HEK293 (cell line): ENCODE results near the gene LRRK1.
A peak's percentile ranks its signal among the peaks of the same experiment; 100 is the strongest.

Experiments
- CTCF ChIA-PET: fragments of 350-600 bp; formaldehyde crosslinking; extraction: SDS; loops from one replicate; lab custom pipeline; 2021; ENCODE audit warnings: antibody characterized with exemption; lab: Yijun Ruan, JAX
- POLR2A ChIA-PET: fragments of 300-600 bp; formaldehyde crosslinking; extraction: SDS; loops from one replicate; lab custom pipeline; 2020; ENCODE audit warnings: antibody characterized with exemption, inconsistent platforms; lab: Yijun Ruan, JAX
- H3K27ac ChIP-seq: fragments of 200-500 bp; sonication (Bioruptor generic); 2 replicates; pipeline ENCODE4 v1.5.1; 2014; ENCODE audit warnings: low read depth, low read length, control low read depth, inconsistent platforms; ENCODE audit errors: extremely low read depth
- H3K36me3 ChIP-seq, 2 experiments: fragments of 200-500 bp in 1 of 2; sonication (Bioruptor generic) in 1 of 2; 1 replicate in 1 of 2; 2 replicates in 1 of 2; pipeline ENCODE4 v1.5.1; 2014 to 2017; ENCODE audit warnings: inconsistent platforms in 2 of 2, low read length in 2 of 2; ENCODE audit not compliant: control insufficient read depth in 2 of 2, insufficient read depth in 1 of 2
- H3K4me1 ChIP-seq: fragments of 200-500 bp; sonication (Bioruptor generic); 2 replicates; pipeline ENCODE4 v1.5.1; 2014; ENCODE audit warnings: mild to moderate bottlenecking, low read length, inconsistent platforms; ENCODE audit not compliant: control insufficient read depth, insufficient read depth
- H3K4me3 ChIP-seq: 2 replicates; pipeline ENCODE4 v1.5.1; 2011; ENCODE audit warnings: low read depth, mild to moderate bottlenecking, control low read depth, low read length, moderate library complexity
- H3K9me3 ChIP-seq: fragments of 200-500 bp; sonication (Bioruptor generic); 2 replicates; pipeline ENCODE4 v1.5.1; 2014; ENCODE audit warnings: low read depth, low read length, inconsistent platforms; ENCODE audit not compliant: control insufficient read depth, insufficient read depth
- HOXA7 ChIP-seq: sonication (generic); formaldehyde crosslinking; IDR thresholded peaks from 2 replicates; pipeline ENCODE4 v1.8.1; 2022; ENCODE audit warnings: missing genetic modification reagents, borderline replicate concordance
- SCRT1 ChIP-seq: fragments of 450-650 bp; formaldehyde crosslinking; IDR thresholded peaks from 2 replicates; pipeline ENCODE4 v1.5.1; 2016; ENCODE audit warnings: missing biosample characterization, missing genetic modification characterization, borderline replicate concordance
- SCRT2 ChIP-seq: fragments of 450-650 bp; formaldehyde crosslinking; IDR thresholded peaks from 2 replicates; pipeline ENCODE4 v1.5.1; 2016; ENCODE audit warnings: missing biosample characterization, missing genetic modification characterization
- SETDB1 ChIP-seq: IDR thresholded peaks from one replicate; pipeline ENCODE4 v1.6.1; 2017; ENCODE audit warnings: mild to moderate bottlenecking, low read length, moderate library complexity, mixed read lengths; ENCODE audit not compliant: insufficient read length
- YY1 ChIP-seq: fragments of 450-650 bp; formaldehyde crosslinking; IDR thresholded peaks from 2 replicates; pipeline ENCODE4 v1.5.1; 2018; ENCODE audit warnings: missing biosample characterization, missing genetic modification characterization
- ZBTB20 ChIP-seq: fragments of 450-650 bp; formaldehyde crosslinking; IDR thresholded peaks from 2 replicates; pipeline ENCODE4 v1.5.1; 2016; ENCODE audit warnings: missing biosample characterization, missing genetic modification characterization
- ZBTB8A ChIP-seq: fragments of 450-650 bp; formaldehyde crosslinking; IDR thresholded peaks from 2 replicates; pipeline ENCODE4 v1.5.1; 2016; ENCODE audit warnings: missing biosample characterization, missing genetic modification characterization
- ZEB2 ChIP-seq: fragments of 450-650 bp; formaldehyde crosslinking; IDR thresholded peaks from 2 replicates; pipeline ENCODE4 v1.5.1; 2016; ENCODE audit warnings: missing biosample characterization, missing genetic modification characterization
- ZFP3 ChIP-seq: fragments of 450-650 bp; formaldehyde crosslinking; IDR thresholded peaks from 2 replicates; pipeline ENCODE4 v1.5.1; 2016; ENCODE audit warnings: low read depth, missing biosample characterization, missing genetic modification characterization
- ZNF157 ChIP-seq: fragments of 450-650 bp; formaldehyde crosslinking; IDR thresholded peaks from 2 replicates; pipeline ENCODE4 v1.5.1; 2016; ENCODE audit warnings: missing biosample characterization, missing genetic modification characterization
- ZNF16 ChIP-seq: fragments of 450-650 bp; formaldehyde crosslinking; IDR thresholded peaks from 2 replicates; pipeline ENCODE4 v1.5.1; 2016; ENCODE audit warnings: low read depth, missing biosample characterization, missing genetic modification characterization
- ZNF221 ChIP-seq: fragments of 450-650 bp; formaldehyde crosslinking; IDR thresholded peaks from 2 replicates; pipeline ENCODE4 v1.5.1; 2017; ENCODE audit warnings: missing biosample characterization, missing genetic modification characterization, borderline replicate concordance
- ZNF510 ChIP-seq: fragments of 450-650 bp; formaldehyde crosslinking; IDR thresholded peaks from 2 replicates; pipeline ENCODE4 v1.5.1; 2018; ENCODE audit warnings: mild to moderate bottlenecking, missing genetic modification characterization, missing biosample characterization; ENCODE audit not compliant: insufficient replicate concordance
- ZNF610 ChIP-seq: fragments of 450-650 bp; formaldehyde crosslinking; IDR thresholded peaks from 2 replicates; pipeline ENCODE4 v1.5.1; 2016; ENCODE audit warnings: missing biosample characterization, missing genetic modification characterization, borderline replicate concordance
- ZNF76 ChIP-seq: fragments of 450-650 bp; formaldehyde crosslinking; IDR thresholded peaks from 2 replicates; pipeline ENCODE4; 2016; ENCODE audit warnings: low read depth, missing biosample characterization, missing genetic modification characterization, borderline replicate concordance
- ZNF768 ChIP-seq: fragments of 450-650 bp; formaldehyde crosslinking; IDR thresholded peaks from 2 replicates; pipeline ENCODE4 v1.5.1; 2018; ENCODE audit warnings: missing biosample characterization, mild to moderate bottlenecking, missing genetic modification characterization
- ZSCAN23 ChIP-seq: fragments of 450-650 bp; formaldehyde crosslinking; IDR thresholded peaks from 2 replicates; pipeline ENCODE4 v1.5.1; 2016; ENCODE audit warnings: missing biosample characterization, missing genetic modification characterization
- TF ChIP-seq, protein P1 (sequence below): sonication (generic); formaldehyde crosslinking; IDR thresholded peaks from 2 replicates; pipeline ENCODE4 v1.8.1; 2022; ENCODE audit warnings: mild to moderate bottlenecking, moderate library complexity, missing genetic modification reagents
- TF ChIP-seq, protein P2 (sequence below): fragments of 450-650 bp; formaldehyde crosslinking; IDR thresholded peaks from 2 replicates; pipeline ENCODE4 v1.5.1; 2016; ENCODE audit warnings: missing biosample characterization, missing genetic modification characterization
- TF ChIP-seq, protein P3 (sequence below): fragments of 450-650 bp; formaldehyde crosslinking; optimal IDR thresholded peaks from 2 replicates; pipeline ENCODE3; 2016; ENCODE audit warnings: missing biosample characterization, mild to moderate bottlenecking, missing genetic modification characterization
- TF ChIP-seq, protein P4 (sequence below): fragments of 450-650 bp; formaldehyde crosslinking; IDR thresholded peaks from 2 replicates; pipeline ENCODE4; 2016; ENCODE audit warnings: missing biosample characterization, missing genetic modification characterization

Gene LRRK1

DNA sequence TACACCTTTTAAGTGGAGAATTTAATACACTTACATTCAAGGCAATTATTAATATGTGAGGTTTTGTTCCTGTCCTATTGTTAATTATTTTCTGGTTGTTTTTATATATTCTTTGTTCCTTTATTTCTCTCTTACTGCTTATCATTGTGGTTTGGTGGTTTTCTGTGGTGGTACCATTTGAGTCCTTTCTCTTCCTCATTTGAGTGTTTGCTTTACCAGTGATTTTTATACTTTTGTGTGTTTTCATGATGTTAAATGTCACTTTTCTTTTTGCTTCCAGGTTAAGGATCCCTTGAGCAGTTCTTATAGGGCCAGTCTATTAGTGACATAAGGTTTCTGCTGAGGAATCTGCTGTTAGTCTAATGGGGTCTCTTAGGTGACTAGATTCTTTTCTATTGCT, 116.5 kb downstream of the LRRK1 start (continued):
- TF ChIP-seq, protein P1, sequence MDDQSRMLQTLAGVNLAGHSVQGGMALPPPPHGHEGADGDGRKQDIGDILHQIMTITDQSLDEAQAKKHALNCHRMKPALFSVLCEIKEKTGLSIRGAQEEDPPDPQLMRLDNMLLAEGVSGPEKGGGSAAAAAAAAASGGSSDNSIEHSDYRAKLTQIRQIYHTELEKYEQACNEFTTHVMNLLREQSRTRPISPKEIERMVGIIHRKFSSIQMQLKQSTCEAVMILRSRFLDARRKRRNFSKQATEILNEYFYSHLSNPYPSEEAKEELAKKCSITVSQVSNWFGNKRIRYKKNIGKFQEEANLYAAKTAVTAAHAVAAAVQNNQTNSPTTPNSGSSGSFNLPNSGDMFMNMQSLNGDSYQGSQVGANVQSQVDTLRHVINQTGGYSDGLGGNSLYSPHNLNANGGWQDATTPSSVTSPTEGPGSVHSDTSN = no peak
- TF ChIP-seq ZFP3 (tag by site-specific recombination) = no peak
- no peak for TF ChIP-seq ZNF610 (tag by site-specific recombination)

DNA sequence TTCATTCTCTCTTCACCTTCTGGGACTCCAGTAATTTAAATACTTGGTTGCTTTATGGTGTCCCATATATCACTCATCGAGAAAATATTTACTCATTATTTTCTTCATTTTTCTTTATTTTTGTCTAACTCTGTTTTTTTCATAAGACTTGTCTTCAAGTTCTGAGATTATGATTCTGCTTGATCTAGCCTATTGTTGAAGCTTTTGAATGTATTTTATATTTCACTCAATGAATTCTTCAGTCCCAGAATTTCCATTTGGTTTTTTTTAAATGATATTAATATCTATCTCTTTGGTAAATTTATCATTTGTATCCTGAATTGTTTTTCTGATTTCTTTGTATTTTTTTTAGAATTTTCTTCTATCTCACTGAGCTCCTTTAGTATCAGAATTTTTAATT, 117.0 kb downstream of the LRRK1 start:
- no peaks in the 10 kb centered on the region for H3K36me3 ChIP-seq
- ChIA-PET POLR2A (no interaction called here), CTCF (interaction anchor here (0.7 kb wide), 1 partner anchor 200 kb away, joined by 4 read pairs; no protein-coding TSS in a partner anchor)
- H3K9me3 ChIP-seq = no peaks in the 10 kb centered on the region
- H3K27ac ChIP-seq = no peak overlapping the region
- no peak overlapping the region for H3K4me3 ChIP-seq
- TF ChIP-seq SETDB1 (peak; percentile 72), ZEB2 (tag by site-specific recombination) (no peak)
- no peaks in the 10 kb centered on the region for H3K4me1 ChIP-seq

DNA sequence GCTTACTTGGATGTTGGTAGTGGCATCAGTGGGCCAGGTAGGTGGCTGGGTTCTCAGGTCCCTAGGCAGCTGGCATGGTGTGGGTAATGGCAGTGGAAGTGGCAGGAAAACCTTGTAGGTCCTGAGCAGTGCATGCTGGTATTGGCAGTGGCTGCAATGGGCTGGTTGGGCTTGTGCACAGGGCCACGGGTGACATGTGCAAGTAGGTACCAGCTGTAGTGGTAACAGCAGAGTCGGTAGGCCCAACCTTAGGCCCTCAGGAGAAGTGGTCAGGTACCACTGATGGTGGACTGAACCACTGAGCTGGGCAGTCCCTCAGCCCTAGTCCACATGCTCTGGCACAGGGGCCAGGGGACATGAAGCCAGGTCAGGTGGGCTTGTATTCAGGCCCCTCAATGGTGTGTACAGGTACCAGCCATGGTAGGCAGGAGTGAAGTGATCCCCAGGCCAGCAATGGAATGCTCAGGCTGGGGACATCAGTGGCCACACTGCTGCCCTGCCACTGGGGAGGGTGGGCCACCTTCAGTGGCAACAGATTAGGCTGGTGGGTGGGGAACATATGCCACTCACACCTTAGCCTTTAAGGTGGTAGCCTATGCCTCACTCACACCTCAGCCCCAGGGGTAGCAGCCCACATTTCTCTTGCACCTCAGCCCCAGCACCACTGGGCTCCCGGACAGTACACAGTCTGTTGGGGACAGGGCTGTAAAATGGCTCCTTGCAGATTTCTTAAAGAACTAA, 118.1 kb downstream of the LRRK1 start:
- CTCF ChIA-PET = interaction anchor here (0.8 kb wide), 1 partner anchor 219 kb away, joined by 4 read pairs; no protein-coding TSS in a partner anchor
- H3K36me3 ChIP-seq = no peaks in the 10 kb centered on the region

DNA sequence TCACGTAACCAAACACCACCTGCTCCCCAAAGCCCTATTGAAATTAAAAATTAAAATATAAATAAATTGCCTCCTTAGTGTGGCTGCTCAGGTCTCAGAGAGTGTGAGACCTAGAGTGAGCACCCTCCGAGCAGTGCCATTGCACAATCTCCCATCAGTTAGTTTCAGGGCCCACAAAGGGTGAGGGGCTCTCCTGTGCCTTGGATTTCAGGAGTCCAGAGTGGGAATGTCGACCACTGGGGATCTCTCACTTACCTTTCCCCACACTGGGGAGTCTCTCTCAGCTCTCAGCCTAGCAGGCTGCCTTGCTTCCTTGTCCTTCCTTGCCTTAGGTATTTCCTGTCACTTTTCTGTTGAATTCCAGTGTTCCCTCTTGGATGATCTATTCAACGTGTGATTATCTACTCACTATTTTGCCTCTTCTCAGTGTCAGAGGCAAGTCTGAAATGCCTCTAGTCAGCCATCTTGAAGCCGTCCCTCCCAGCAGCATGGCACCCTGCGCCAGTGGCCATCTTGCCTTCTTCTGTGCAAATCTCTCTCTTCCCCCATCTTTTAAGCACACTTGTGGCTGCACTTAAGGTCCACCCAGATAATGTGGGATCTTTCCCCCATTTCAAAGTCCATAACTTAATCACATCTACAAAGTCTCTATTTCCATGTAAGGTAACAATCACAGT, 119.3 kb downstream of the LRRK1 start:
- H3K4me3 ChIP-seq = no peak overlapping the region
- no peak overlapping the region for H3K27ac ChIP-seq
- H3K36me3 ChIP-seq = no peaks in the 10 kb centered on the region
- ChIA-PET POLR2A (no interaction called here), CTCF (interaction anchor here (1.0 to 2.9 kb wide), 3 partner anchors 10 to 31 kb away, joined by 3 to 19 read pairs (median 4); no protein-coding TSS in a partner anchor)
- H3K9me3 ChIP-seq = no peaks in the 10 kb centered on the region
- TF ChIP-seq ZNF76 (tag by site-specific recombination) = no peak
- TF ChIP-seq ZBTB20 = no peak
- H3K4me1 ChIP-seq = no peaks in the 10 kb centered on the region

More for the DNA sequence above, 118.1 kb downstream of the LRRK1 start:
- Histone ChIP-seq H3K9me3 (no peaks in the 10 kb centered on the region), H3K4me1 (no peaks in the 10 kb centered on the region), H3K4me3 (no peak overlapping the region), H3K27ac (no peak overlapping the region)
- TF ChIP-seq ZNF16 (no peak), ZBTB20 (no peak)
- POLR2A ChIA-PET = no interaction called here

DNA sequence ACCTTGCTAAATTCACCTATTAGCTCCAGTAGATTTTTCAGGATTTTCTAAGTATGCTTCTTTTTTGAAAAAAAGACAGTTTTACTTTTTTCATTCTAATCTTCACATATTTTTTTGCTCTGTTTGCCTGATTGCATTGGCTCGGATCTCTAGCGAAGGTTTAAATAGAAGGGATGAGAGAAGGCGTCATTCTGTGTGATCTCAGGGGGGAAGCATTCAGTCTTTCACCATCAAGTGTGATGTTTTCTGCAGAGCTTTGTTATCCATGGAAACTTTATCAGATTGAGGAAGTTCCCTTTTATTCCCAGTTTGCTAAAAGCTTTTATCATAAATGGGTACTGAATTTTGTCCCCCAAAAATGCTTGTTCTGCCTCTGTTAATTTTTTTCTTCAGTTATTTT, 120.3 kb downstream of the LRRK1 start:
- no peaks in the 10 kb centered on the region for H3K4me1 ChIP-seq
- no peak overlapping the region for H3K27ac ChIP-seq
- no peak overlapping the region for H3K4me3 ChIP-seq
- CTCF ChIA-PET = interaction anchor here (1.0 to 2.9 kb wide), 4 partner anchors 11 to 218 kb away, joined by 3 to 19 read pairs (median 8); no protein-coding TSS in a partner anchor
- H3K36me3 ChIP-seq = no peaks in the 10 kb centered on the region
- no peaks in the 10 kb centered on the region for H3K9me3 ChIP-seq
- POLR2A ChIA-PET = no interaction called here
- TF ChIP-seq SCRT1 (tag by site-specific recombination) = no peak
- TF ChIP-seq, protein P2, sequence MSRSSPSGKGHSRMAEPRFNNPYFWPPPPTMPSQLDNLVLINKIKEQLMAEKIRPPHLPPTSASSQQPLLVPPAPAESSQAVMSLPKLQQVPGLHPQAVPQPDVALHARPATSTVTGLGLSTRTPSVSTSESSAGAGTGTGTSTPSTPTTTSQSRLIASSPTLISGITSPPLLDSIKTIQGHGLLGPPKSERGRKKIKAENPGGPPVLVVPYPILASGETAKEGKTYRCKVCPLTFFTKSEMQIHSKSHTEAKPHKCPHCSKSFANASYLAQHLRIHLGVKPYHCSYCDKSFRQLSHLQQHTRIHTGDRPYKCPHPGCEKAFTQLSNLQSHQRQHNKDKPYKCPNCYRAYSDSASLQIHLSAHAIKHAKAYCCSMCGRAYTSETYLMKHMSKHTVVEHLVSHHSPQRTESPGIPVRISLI (tag by site-specific recombination) = no peak
- TF ChIP-seq ZNF157 = no peak
- TF ChIP-seq, protein P3, sequence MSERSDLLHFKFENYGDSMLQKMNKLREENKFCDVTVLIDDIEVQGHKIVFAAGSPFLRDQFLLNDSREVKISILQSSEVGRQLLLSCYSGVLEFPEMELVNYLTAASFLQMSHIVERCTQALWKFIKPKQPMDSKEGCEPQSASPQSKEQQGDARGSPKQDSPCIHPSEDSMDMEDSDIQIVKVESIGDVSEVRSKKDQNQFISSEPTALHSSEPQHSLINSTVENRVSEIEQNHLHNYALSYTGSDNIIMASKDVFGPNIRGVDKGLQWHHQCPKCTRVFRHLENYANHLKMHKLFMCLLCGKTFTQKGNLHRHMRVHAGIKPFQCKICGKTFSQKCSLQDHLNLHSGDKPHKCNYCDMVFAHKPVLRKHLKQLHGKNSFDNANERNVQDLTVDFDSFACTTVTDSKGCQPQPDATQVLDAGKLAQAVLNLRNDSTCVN (tag by site-specific recombination) = no peak
- TF ChIP-seq, protein P4, sequence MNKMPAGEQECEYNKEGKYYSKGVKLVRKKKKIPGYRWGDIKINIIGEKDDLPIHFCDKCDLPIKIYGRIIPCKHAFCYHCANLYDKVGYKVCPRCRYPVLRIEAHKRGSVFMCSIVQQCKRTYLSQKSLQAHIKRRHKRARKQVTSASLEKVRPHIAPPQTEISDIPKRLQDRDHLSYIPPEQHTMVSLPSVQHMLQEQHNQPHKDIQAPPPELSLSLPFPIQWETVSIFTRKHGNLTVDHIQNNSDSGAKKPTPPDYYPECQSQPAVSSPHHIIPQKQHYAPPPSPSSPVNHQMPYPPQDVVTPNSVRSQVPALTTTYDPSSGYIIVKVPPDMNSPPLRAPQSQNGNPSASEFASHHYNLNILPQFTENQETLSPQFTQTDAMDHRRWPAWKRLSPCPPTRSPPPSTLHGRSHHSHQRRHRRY = no peak
- TF ChIP-seq ZNF510 (tag by site-specific recombination) = no peak
- TF ChIP-seq ZNF768 (tag by site-specific recombination) = no peak
- TF ChIP-seq SCRT2 (tag by site-specific recombination) = no peak
- no peak for TF ChIP-seq ZSCAN23 (tag by site-specific recombination)
- TF ChIP-seq ZBTB8A = no peak
- no peak for TF ChIP-seq ZNF221 (tag by site-specific recombination)
- TF ChIP-seq YY1 (tag by site-specific recombination) = no peak
- TF ChIP-seq HOXA7 (CRISPR knock-in tag) = no peak
